IMR-90 (cell line): Measurements from ENCODE around the gene KCTD16. TPM values are rescaled to one million over a fixed set of nuclear protein-coding genes. Genes with fewer than 3 reads are reported as not detected.

Experiments used
- ATAC-seq: fragments of 200-7000 bp; cut with Tn5 transposase; 2 replicates; pipeline ENCODE4 v1.9.1; 2020; ENCODE audit warnings: low read depth, mild to moderate bottlenecking, moderate library complexity
- BruUV-seq: library from RNA; stranded (reverse); fragments of 400-500 nt; replicated peaks from 2 replicates; lab custom pipeline; 2021; lab: Mats Ljungman, UMichigan
- CTCF ChIA-PET: fragments of 300-600 bp; formaldehyde crosslinking; extraction: SDS; loops from one replicate; lab custom pipeline; 2021; ENCODE audit warnings: antibody characterized with exemption; lab: Yijun Ruan, JAX
- POLR2A ChIA-PET: fragments of 300-600 bp; sonication (Branson Sonifier 250); formaldehyde crosslinking; loops from one replicate; lab custom pipeline; 2022; ENCODE audit warnings: antibody characterized with exemption; ENCODE audit not compliant: unreplicated experiment; lab: Charles Lee
- DNase-seq: peaks from one replicate; pipeline ENCODE4 v3.0.0; 2013
- H2AFZ ChIP-seq: replicated peaks from 2 replicates; pipeline ENCODE3; 2013; ENCODE audit warnings: low read length, mild to moderate bottlenecking; ENCODE audit not compliant: poor library complexity
- H2AK5ac ChIP-seq: 2 replicates; pipeline ENCODE4 v1.6.1; 2013; ENCODE audit warnings: low read depth, low read length, inconsistent platforms
- H2AK9ac ChIP-seq: replicated peaks from 2 replicates; pipeline ENCODE3; 2013; ENCODE audit warnings: mild to moderate bottlenecking, low read depth, low read length, moderate library complexity; ENCODE audit not compliant: poor library complexity
- H2BK120ac ChIP-seq: 2 replicates; pipeline ENCODE4 v1.6.1; 2013; ENCODE audit warnings: low read depth, low read length, inconsistent platforms
- H2BK15ac ChIP-seq: 3 replicates; pipeline ENCODE4 v1.6.1; 2013; ENCODE audit warnings: low read depth, low read length, inconsistent platforms
- H2BK20ac ChIP-seq: 2 replicates; pipeline ENCODE4 v1.6.1; 2013; ENCODE audit warnings: low read depth, mild to moderate bottlenecking, inconsistent platforms, low read length, moderate library complexity
- H2BK5ac ChIP-seq: 2 replicates; pipeline ENCODE4 v1.6.1; 2013; ENCODE audit warnings: mild to moderate bottlenecking, low read depth, low read length, inconsistent platforms; ENCODE audit not compliant: poor library complexity, severe bottlenecking
- H3K14ac ChIP-seq: replicated peaks from 2 replicates; pipeline ENCODE4 v1.6.1; 2013; ENCODE audit warnings: low read depth, low read length, inconsistent platforms
- H3K18ac ChIP-seq: 2 replicates; pipeline ENCODE4 v1.6.1; 2013; ENCODE audit warnings: low read depth, low read length, control low read depth
- H3K23ac ChIP-seq: 2 replicates; pipeline ENCODE4 v1.6.1; 2013; ENCODE audit warnings: low read depth, low read length, inconsistent platforms
- H3K27ac ChIP-seq: 2 replicates; pipeline ENCODE4 v1.5.1; 2013; ENCODE audit warnings: mild to moderate bottlenecking, control low read depth, low read length; ENCODE audit not compliant: insufficient read depth
- H3K27me3 ChIP-seq: 2 replicates; pipeline ENCODE4 v1.6.1; 2013; ENCODE audit warnings: low read length; ENCODE audit not compliant: control insufficient read depth, insufficient read depth
- H3K36me3 ChIP-seq: 2 replicates; pipeline ENCODE4 v1.6.1; 2013; ENCODE audit warnings: low read length, mixed read lengths; ENCODE audit not compliant: control insufficient read depth, insufficient read depth
- H3K4ac ChIP-seq: 2 replicates; pipeline ENCODE4 v1.6.1; 2013; ENCODE audit warnings: low read depth, low read length, inconsistent platforms
- H3K4me1 ChIP-seq: 2 replicates; pipeline ENCODE4 v1.6.1; 2013; ENCODE audit warnings: low read length, mixed read lengths; ENCODE audit not compliant: control insufficient read depth, insufficient read depth
- H3K4me2 ChIP-seq: 2 replicates; pipeline ENCODE4 v1.6.1; 2013; ENCODE audit warnings: low read depth, mild to moderate bottlenecking, control low read depth, low read length, moderate library complexity
- H3K4me3 ChIP-seq: 2 replicates; pipeline ENCODE4 v1.5.1; 2013; ENCODE audit warnings: low read depth, mild to moderate bottlenecking, control low read depth, low read length, moderate library complexity; ENCODE audit not compliant: insufficient read depth
- H3K56ac ChIP-seq: 2 replicates; pipeline ENCODE4 v1.6.1; 2013; ENCODE audit warnings: low read length, inconsistent platforms; ENCODE audit not compliant: insufficient read depth; ENCODE audit errors: extremely low read depth
- H3K79me1 ChIP-seq, 2 experiments: 2 replicates each; pipeline ENCODE4 v1.6.1; 2013; ENCODE audit warnings: low read length in 2 of 2, inconsistent platforms in 1 of 2, low read depth in 1 of 2
- H3K9ac ChIP-seq: 2 replicates; pipeline ENCODE4 v1.6.1; 2013; ENCODE audit warnings: low read depth, low read length, control low read depth
- H3K9me1 ChIP-seq: 2 replicates; pipeline ENCODE4 v1.6.1; 2013; ENCODE audit warnings: low read length, inconsistent platforms; ENCODE audit not compliant: insufficient read depth
- H3K9me3 ChIP-seq: 2 replicates; pipeline ENCODE4 v1.6.1; 2013; ENCODE audit warnings: low read length; ENCODE audit not compliant: control insufficient read depth, insufficient read depth
- H4K20me1 ChIP-seq: 2 replicates; pipeline ENCODE4 v1.6.1; 2013; ENCODE audit warnings: low read length, inconsistent platforms; ENCODE audit not compliant: insufficient read depth
- H4K5ac ChIP-seq: 2 replicates; pipeline ENCODE4 v1.6.1; 2013; ENCODE audit warnings: mild to moderate bottlenecking, low read depth, low read length, control low read depth
- H4K8ac ChIP-seq, 2 experiments: 2 replicates each; pipeline ENCODE4 v1.6.1; 2013; ENCODE audit warnings: low read depth in 2 of 2, low read length in 2 of 2, control low read depth in 1 of 2, inconsistent platforms in 1 of 2
- H4K91ac ChIP-seq: 2 replicates; pipeline ENCODE4 v1.6.1; 2013; ENCODE audit warnings: low read depth, low read length, inconsistent platforms; ENCODE audit not compliant: insufficient read depth
- CEBPB ChIP-seq: IDR thresholded peaks from 2 replicates; pipeline ENCODE4 v1.6.1; 2012; ENCODE audit warnings: low read depth, low read length, improper control_type of control experiment
- CHD1 ChIP-seq: IDR thresholded peaks from 2 replicates; pipeline ENCODE4 v1.6.1; 2012; ENCODE audit warnings: low read depth, low read length, improper control_type of control experiment
- FOS ChIP-seq: fragments of 150-350 bp; IDR thresholded peaks from 2 replicates; pipeline ENCODE4 v1.6.1; 2016; ENCODE audit warnings: low read depth, low read length
- MAFK ChIP-seq: IDR thresholded peaks from 2 replicates; pipeline ENCODE4 v1.6.1; 2012; ENCODE audit warnings: low read depth, low read length, improper control_type of control experiment
- MXI1 ChIP-seq: IDR thresholded peaks from 2 replicates; pipeline ENCODE4 v1.6.1; 2012; ENCODE audit warnings: low read depth, mild to moderate bottlenecking, low read length, moderate library complexity, borderline replicate concordance
- NFE2L2 ChIP-seq: fragments of 150-350 bp; IDR thresholded peaks from 2 replicates; pipeline ENCODE4 v1.6.1; 2016; ENCODE audit warnings: low read depth, mild to moderate bottlenecking, low read length
- RAD21 ChIP-seq: IDR thresholded peaks from 2 replicates; pipeline ENCODE4 v1.6.1; 2012; ENCODE audit warnings: low read length, improper control_type of control experiment
- RCOR1 ChIP-seq: IDR thresholded peaks from 2 replicates; pipeline ENCODE4 v1.6.1; 2012; ENCODE audit warnings: mild to moderate bottlenecking, low read length, improper control_type of control experiment; ENCODE audit not compliant: insufficient replicate concordance
- RFX5 ChIP-seq: IDR thresholded peaks from 2 replicates; pipeline ENCODE4 v1.8.0; 2012; ENCODE audit warnings: low read depth, mild to moderate bottlenecking, low read length, moderate library complexity
- SMC3 ChIP-seq: fragments of 150-350 bp; IDR thresholded peaks from 2 replicates; pipeline ENCODE4 v1.6.1; 2016; ENCODE audit warnings: low read depth, mild to moderate bottlenecking, antibody characterized with exemption, low read length, moderate library complexity
- WGBS, 2 experiments: methylation state at CpG; one replicate each; pipeline versions ENCODE4 v1.1.5 to v1.1.7; 2013; ENCODE audit warnings: missing lambda C conversion rate in 2 of 2; ENCODE audit not compliant: insufficient read length in 1 of 2; ENCODE audit errors: extremely low coverage in 2 of 2; 5-methylcytosine and 5-hydroxymethylcytosine counted together
- dilution Hi-C: fragments of 300-500 bp; cut with HindIII; formaldehyde crosslinking; loops from one replicate; pipeline ENCODE4 v1.14.3; 2018; ENCODE audit warnings: low sequenced_read_pairs; ENCODE audit not compliant: unreplicated experiment
- in situ Hi-C: fragments of 300-500 bp; cut with MboI; formaldehyde crosslinking; loops from 3 replicates; pipeline ENCODE4 v1.14.3; 2019; ENCODE audit warnings: low sequenced_read_pairs, inconsistent platforms, mixed read lengths
- intact Hi-C: fragments of 100-400 bp; cut with micrococcal nuclease; formaldehyde crosslinking; loops from 2 replicates; pipeline ENCODE4 v1.10.0; 2022
- polyA plus RNA-seq, 3 experiments: library from polyadenylated mRNA; depleted of rRNA; stranded (reverse); fragments of >200 nt; gene quantifications; 2 replicates each; pipeline ENCODE4 v1.2.3, GENCODE V29; 2012; ENCODE audit warnings: low replicate concordance in 1 of 3
- total RNA-seq: library from RNA; depleted of rRNA; stranded (reverse); fragments of >200 nt; gene quantifications from 2 replicates; pipeline ENCODE4 v1.2.3, GENCODE V29; 2012
- TF ChIP-seq, protein P1 (sequence below): fragments of 150-350 bp; IDR thresholded peaks from 2 replicates; pipeline ENCODE4 v1.6.1; 2017; ENCODE audit warnings: mild to moderate bottlenecking, antibody characterized with exemption, low read length, low read depth

The KCTD16 gene
- total and polyA plus RNA-seq, 2 of the 4 experiments (the other 2 are of a cell fraction): 0.43 to 1.1 TPM

DNA sequence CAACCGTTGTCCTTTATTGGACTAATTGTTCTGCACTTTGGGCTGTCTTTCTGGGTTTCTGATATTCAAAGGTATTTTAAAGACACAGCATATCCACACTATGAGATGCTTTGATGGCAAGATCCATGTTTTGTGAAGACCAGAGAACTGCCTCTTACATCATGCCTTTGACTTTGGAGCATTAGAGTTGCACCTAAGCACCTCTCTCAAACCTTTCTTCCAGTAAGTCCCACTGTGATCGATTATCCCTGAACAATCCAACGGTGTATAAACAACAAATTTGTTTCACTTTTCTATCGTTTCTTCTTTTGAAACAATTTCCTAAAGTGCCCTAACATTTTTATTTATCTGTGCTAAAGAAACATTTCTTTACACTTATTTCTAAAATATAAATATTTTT, 144.4 kb downstream of the KCTD16 start:
- DNase-seq (no peak), ATAC-seq (no peak)
- Histone ChIP-seq H4K91ac (no peak overlapping the region), H3K9me1 (no peaks in the 10 kb centered on the region), H2AFZ (no peak overlapping the region), H3K14ac (no peak overlapping the region), H3K4me3 (no peak overlapping the region), H3K4me1 (no peaks in the 10 kb centered on the region), H3K56ac (no peak overlapping the region), H2AK5ac (no peak overlapping the region), H3K9me3 (no peaks in the 10 kb centered on the region), H3K9ac (no peak overlapping the region), H3K23ac (no peak overlapping the region), H2BK120ac (no peak overlapping the region), H3K36me3 (no peaks in the 10 kb centered on the region), H4K5ac (no peak overlapping the region), H3K18ac (no peak overlapping the region), H4K20me1 (no peaks in the 10 kb centered on the region), H3K27me3 (no peaks in the 10 kb centered on the region; the same call in 1 of the 2 replicates), H2BK15ac (no peak overlapping the region), H2BK5ac (no peak overlapping the region), H3K79me1 (no peaks in the 10 kb centered on the region), H2BK20ac (no peak overlapping the region), H3K27ac (no peak overlapping the region), H4K8ac (no peak overlapping the region), H3K4ac (no peak overlapping the region), H3K4me2 (no peak overlapping the region), H2AK9ac (no peak overlapping the region)
- no TSS peak for BruUV-seq
- TF ChIP-seq, protein P1, sequence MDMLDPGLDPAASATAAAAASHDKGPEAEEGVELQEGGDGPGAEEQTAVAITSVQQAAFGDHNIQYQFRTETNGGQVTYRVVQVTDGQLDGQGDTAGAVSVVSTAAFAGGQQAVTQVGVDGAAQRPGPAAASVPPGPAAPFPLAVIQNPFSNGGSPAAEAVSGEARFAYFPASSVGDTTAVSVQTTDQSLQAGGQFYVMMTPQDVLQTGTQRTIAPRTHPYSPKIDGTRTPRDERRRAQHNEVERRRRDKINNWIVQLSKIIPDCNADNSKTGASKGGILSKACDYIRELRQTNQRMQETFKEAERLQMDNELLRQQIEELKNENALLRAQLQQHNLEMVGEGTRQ: no peak
- TF ChIP-seq MXI1: no peak
- no peak for TF ChIP-seq CEBPB
- TF ChIP-seq SMC3: no peak
- TF ChIP-seq NFE2L2: no peak
- TF ChIP-seq RFX5: no peak
- TF ChIP-seq RAD21: no peak
- TF ChIP-seq RCOR1: no peak
- no peak for TF ChIP-seq FOS
- no peak for TF ChIP-seq MAFK
- no peak for TF ChIP-seq CHD1
- ChIA-PET POLR2A (no interaction called here), CTCF (no interaction called here)
- intact Hi-C loops (no loop called here), dilution Hi-C loops (no loop called here), in situ Hi-C loops (no loop called here)
- WGBS, 2 experiments: no CpG with 5 or more reads among the region's 4 CpGs
